DMS53 (cell line): ENCODE data around the gene SLC7A10.
"Not testable (repeated sequence)": the region's sequence is repeated elsewhere in the genome, so short reads cannot be mapped to it uniquely, and the experiment has no call there.

Experiments used
- DNase-seq: peaks from one replicate; lab custom pipeline; 2025; lab: John Stamatoyannopoulos, UW

SLC7A10 gene

GRCh38 chr19:33238481-33239149, 13.0 kb upstream of the SLC7A10 start:
- no peak for DNase-seq

DNA sequence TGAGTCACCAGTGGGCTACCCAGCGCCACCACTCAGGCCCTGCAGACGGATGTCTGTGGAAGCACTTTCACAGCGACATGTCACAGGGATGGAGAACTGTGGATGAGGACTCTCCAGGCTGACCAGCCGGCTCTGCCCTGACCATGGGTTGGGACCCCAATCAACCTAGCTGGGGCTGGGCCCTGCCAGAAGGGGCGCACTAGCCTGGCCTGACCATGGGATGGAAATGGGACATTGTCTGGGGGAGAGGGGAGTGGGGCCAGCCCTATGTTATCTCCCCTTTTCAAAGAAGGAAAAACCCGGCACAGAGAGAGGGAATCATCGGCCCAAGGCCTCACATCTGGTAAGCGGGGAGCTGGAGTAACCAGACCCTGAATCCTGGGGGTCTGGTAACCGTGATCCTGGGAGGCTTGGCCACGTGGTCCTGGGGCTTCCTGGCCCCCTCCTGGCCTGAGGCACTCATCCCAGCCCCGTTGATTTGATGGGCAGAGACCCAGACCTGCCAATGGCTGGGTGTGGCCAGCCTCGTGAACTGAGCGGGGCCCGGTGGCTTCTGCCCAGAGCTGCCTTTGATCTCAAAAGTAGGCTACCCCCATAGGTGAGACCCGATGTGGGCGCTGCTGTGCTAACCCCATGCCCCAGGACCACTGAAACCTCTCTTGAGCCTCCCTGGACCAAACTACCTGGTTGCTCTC, 11.2 kb upstream of the SLC7A10 start:
- DNase-seq = no peak

GRCh38 chr19:33235996-33236350, 10.3 kb upstream of the SLC7A10 start:
- no peak for DNase-seq

DNA sequence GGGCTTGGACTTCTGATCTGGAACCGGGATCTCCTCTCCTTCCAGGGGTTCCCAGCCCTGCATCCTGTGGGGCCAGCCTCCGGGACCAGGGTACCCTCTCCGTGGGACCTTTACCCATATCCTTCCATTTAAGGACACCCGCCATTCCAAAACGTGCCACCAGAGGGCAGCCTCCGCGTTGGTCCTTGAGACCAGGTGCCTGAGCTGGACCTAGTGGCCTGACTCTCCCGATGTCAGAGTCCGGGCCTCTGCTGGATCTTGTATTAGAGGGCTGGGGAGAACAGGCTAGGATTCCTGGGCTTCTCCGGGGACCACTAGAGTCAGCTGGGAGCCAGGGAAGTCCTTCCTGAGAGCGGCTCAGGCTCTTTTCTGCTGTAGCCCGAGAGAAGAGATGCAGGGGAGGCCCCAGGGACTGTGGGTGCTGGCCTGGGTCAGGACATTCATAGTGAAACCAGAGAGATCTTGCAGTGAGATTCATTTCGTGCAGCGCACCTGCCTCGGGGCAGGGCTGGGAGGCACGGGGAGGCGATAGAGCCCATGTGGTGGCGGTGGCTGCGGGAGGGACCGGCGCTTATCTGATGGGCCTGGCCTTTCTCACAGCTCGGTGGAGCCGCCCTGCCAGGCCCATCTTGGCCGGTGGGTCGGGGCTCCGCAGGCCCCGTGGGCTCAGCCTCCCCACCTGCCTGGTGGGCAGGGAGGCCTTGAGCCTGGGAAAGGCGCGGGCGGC, 9.8 kb upstream of the SLC7A10 start:
- peak; percentile 93 for DNase-seq

DNA sequence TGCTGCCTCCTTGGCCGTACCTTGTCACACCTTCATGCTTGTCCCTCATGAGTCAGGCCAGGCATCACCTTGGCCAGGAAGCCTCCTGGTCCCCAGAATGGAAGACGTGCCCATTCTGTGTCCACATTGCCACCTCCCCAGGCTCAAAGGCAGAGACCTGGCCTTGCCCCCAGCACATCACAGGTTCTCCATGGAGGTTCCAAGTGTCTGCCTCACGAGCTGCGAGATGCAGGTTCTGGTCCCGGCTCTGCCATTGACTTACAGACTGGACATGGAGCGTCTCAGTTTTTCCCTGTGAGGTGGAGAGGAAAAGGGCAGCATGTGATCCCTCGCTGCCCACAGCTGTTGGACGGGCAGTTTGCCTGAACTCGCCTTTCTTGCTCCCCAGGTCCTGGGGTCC, 9.1 kb upstream of the SLC7A10 start:
- no peak for DNase-seq

GRCh38 chr19:33234092-33234491, 8.4 kb upstream of the SLC7A10 start:
- no peak for DNase-seq

- no peak for DNase-seq
Measured at GRCh38 chr19:33233056-33233873, 7.6 kb upstream of the SLC7A10 start.

DNA sequence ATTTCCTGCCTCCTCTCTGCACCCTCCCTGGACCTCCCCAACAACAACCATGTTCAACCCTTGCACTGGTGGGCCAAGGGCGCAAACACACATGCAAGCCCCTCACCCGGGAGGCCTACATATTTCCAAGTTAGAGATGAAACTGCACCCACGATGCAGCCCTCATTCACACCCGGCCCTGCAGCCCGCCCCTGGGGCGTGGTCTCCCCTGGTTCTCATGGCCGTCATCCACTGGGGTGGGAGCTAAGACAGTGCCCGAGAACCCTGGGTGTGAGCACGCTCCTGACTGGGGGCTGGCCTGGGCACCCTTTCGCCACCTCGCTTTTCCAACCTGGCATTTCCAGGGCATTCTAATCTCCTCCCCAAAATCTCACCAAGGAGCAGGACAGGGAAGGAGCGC, 7.0 kb upstream of the SLC7A10 start:
- DNase-seq = no peak

GRCh38 chr19:33231511-33231910, 5.9 kb upstream of the SLC7A10 start:
- DNase-seq = no peak

GRCh38 chr19:33229962-33230361, 4.3 kb upstream of the SLC7A10 start:
- no peak for DNase-seq

GRCh38 chr19:33227870-33228599, 2.4 kb upstream of the SLC7A10 start:
- DNase-seq = no peak

GRCh38 chr19:33227242-33227650, 1.6 kb upstream of the SLC7A10 start:
- DNase-seq = no peak

DNA sequence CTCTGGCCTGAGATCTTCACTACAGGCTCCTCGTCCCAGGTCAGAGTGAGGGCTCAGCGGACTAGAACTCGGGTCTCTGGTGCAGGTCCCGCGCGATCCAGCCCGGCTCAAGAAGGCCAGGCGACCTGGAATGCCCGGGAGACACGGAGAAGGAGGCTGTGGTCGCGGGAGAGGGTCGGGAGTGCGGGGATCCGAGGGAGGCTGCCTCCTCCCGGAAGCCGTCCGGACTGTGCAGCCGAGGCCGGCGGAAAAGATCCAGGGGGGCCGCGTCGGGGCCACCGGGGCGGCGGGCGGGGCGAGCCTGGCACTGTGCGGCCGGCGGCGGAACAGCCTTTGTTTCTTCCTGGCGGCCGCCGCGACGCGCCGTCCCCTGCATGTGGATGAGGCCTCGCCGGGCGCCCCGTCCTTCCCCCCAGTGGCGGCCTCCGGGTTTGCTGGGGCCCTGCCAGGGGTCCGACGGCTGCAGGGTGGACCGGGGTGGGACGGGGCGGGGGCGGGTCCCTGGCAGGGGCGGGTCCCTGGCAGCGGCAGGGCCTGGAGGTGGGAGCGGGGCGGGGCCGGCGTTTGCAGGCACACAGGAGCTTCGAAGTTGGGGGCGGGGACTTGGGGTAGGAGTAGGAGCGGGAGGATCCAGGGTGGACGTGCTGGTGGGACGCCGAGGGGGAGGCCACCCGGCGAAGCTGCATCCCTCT, 1.0 kb upstream of the SLC7A10 start:
- peak; percentile 73 for DNase-seq

GRCh38 chr19:33224694-33225457, 774 bp downstream of the SLC7A10 start:
- no peak for DNase-seq

- DNase-seq = not testable (repeated sequence)
Measured at GRCh38 chr19:33222255-33222654, 3.4 kb downstream of the SLC7A10 start.

GRCh38 chr19:33221638-33222037, 4.0 kb downstream of the SLC7A10 start:
- DNase-seq = peak; percentile 47

- DNase-seq = no peak
Measured at GRCh38 chr19:33220735-33221134, 4.9 kb downstream of the SLC7A10 start.

DNA sequence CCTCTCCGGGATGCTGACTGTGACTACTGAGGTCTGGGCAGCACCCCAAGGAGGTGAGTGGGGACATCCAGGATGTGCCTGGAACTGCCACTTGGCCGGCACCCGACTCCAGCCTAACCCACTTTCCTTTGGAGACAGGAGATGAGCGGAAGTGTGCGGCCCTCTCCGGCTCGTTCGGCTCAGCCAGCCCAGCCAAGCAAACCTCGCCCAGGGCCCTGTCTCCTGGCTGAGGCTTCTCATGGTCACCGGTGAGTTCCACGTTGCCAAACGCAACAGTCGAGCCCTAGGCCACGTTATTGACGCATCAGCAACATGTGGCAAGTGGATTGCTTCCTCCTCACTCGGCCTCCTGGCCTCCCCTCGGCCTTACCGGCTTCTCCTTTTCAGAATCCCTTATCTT, 5.5 kb downstream of the SLC7A10 start:
- no peak for DNase-seq

DNA sequence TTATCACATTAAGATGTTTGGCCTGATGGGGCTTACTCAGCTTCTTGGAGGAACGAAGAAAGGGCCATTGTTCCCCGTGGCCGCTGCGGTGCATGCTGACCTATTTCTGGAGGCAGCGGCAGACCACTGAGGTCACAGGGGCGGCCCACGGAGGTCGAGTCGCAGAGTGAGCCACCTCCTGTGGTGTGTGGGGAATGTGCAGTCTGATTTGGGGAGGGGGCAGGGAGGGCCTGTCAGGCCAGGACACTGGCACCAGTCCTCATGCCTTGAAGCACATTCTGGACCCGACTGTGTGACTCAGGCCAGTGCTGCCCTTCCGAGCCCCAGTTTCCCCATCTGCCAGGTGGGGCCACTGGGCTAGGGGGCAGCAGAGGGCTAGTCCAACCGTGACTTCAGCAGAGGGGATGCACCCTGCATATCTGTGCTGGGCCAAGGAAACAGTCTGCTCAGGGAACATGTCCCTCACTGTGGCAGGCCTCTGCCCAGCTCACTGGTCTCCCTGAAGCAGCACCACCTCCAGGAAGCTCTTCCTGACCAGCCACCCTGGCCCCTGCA, 6.3 kb downstream of the SLC7A10 start:
- DNase-seq = no peak

DNA sequence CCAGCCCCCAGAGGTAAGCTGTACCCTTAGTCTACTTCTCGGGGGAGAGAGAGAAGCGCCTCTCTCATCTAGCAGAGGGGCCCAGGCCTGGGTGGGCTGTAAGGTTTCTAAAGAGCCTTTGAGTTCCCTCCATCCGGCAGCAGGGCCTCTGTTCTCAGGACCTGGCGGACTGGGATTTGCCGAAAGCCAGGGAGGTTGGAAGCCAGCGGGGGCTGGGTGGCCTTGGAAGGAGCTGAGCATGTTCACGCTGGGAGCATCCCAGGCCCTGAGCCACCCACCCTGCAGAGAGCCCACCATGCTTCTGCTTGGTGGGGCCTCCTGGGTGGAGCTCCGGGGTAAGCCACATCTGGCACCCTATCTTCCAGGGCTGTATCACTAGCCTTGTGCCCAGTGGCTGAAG, 7.8 kb downstream of the SLC7A10 start:
- DNase-seq = no peak
